NCI-H345 treated with DMSO at 0.1 percent for 48 hours (cell line): ENCODE measurements around the gene PPP4R3B.

Experiments
- DNase-seq: peaks from one replicate; lab custom pipeline; 2025; ENCODE audit not compliant: unreplicated experiment; lab: John Stamatoyannopoulos, UW

Gene PPP4R3B

DNA sequence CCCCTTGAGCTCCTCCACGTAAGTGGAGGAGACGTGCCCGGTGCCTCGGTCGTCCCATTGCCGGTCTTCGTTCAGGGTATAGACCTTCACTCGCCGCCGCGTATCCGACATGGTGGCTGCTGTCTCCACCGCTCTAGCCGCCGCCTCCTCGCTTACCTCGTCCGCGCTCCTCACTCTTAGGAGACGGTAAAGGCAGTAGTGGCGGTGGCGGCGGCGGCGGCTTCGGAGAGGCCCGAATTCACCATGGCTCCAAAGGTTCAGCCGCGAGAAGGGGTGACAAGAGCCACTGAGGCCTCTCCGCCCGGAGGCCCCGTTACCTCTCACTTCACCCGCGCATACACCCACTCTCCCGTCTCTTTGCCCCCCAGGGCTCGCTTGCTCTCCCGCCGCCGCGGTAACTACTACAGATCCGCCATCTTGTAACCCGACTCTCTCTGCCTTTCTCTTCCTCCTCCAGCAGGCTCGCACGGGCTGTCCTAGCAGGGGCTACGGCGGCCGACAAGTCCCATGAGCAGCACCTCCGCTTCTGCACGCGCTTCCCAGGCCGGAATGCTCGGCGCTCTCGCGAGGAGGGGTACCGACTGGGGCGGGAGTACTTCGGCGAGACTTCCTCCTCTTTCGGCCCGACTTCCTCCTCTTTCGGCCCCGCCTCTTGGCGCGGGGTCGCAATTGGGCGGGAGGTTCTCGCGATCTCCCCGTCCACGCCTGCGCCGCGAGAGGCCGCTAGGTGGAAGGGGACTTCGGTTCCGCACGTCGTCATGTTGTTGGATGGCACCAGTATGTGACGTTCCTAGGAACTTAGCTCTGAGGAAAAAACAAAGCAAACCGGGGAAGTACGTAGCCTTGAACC lies at the start of gene PPP4R3B:
PPP4R3B (minus strand) TSS at position 448 of the 850 bp plus-strand sequence; CDS start at position 111, 337 bp downstream.
- DNase-seq, result peak; percentile 95

DNA sequence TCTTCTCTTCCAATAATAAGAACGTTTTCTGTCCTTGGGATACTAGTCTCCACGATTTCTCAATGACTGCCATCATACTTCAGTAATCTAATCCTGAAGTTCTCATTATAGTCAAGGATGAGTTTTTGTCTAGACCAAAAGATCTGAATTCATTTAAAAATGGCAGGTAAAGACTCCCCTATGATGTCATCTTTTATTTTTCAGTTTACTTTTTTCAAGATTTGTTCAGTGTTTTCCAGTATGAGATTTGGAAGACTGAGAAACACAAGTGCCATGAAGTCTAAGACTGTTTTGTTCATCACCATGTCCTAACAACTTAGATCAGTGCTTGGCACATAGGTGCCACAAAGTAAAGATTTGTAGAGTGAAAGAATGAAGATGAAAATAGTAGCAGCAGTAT lies 35.8 kb upstream of the PPP4R3B start:
- DNase-seq, result no peak

DNA sequence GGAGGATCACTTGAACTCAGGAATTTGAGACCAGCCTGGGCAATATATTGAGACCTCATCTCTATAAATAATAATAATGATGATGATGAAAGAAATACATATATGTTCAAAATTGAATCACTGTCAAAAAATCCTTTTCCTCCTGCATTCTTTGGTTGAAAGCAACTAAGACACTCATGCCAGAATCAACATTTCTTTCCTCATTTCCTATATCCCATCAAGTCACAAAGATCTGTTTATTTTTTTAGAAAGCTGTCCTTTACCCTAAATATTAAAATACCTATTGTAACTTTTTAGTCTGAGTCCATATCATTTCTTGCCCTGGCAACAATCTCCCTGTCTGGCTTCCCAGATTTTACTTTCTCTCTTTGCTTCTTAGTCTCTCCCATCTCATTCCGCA lies 31.8 kb upstream of the PPP4R3B start:
- DNase-seq, result no peak

DNA sequence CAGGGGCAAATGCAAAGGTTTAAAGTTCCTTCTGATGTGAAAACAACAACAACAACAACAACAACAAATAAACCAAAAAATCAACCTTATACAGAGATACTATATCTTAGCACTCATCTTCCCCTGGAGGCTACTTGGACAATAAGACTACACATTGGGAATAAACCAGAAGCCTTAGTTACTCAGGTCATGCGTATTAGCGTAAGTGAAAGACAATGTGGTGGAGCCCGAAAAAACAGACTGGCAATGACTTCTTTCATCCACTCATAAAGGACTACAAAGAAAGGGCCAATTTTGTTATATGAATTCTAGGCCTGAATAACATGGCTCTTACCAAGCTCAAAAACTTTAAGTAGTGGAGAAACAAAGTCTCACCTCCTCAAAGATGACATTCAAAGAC lies 19.4 kb upstream of the PPP4R3B start:
- no peak for DNase-seq

DNA sequence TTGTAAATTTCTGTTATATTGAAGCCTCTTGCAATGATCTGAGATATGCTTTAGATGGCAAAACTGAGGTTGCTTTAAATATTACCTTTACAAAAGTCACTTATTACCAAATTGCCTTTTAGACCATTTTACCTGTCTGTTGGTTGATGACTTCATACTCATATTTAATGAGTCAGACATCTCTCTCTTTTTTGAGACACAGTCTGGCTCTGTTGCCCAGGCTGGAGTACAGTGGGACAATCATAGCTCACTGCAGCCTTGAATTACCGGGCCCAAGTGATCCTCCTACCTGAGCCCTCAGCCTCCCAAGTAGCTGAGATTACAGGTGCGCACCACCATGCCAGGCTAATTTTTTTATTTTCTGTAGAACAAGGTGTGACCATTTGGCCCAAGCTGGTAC lies 11.5 kb upstream of the PPP4R3B start:
- DNase-seq, result no peak

DNA sequence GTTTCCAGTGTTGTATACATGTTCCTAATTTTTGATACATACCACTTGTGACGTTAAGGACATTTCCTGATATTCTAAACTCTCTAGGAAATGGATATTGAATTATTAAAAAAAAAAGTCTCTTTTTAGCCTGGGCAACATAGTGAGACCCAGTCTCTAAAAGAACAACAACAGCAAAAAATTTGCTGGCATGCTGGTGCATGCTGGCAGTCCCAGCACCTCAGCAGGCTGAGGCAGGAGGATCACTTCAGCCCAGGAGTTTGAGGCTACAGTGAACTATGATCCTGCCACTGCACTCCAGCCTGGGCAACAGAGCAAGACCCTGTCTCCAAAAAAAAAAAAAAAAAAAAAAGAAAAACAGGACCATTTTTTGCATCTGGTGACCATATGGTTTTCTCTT lies 10.5 kb upstream of the PPP4R3B start:
- DNase-seq, result no peak

DNA sequence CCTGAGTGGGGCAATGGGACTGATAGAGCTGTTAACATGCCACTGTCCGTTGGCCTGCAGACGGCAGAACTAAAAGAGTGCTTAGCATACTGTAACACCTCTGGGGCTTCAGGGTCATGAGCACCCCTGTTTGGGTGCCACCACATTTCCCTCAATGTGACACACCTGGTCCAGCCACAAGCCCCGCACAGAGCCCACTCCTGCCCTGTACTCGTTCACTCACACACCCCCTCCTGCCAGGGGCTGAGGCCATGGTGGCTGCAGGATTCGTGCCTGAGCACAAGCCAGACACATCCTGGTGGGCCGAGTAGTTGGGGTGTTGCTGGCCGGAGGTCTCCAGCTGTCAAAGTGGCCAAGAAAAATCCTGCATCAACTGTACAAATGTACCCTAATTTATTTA lies 4.4 kb upstream of the PPP4R3B start:
- DNase-seq, result no peak

DNA sequence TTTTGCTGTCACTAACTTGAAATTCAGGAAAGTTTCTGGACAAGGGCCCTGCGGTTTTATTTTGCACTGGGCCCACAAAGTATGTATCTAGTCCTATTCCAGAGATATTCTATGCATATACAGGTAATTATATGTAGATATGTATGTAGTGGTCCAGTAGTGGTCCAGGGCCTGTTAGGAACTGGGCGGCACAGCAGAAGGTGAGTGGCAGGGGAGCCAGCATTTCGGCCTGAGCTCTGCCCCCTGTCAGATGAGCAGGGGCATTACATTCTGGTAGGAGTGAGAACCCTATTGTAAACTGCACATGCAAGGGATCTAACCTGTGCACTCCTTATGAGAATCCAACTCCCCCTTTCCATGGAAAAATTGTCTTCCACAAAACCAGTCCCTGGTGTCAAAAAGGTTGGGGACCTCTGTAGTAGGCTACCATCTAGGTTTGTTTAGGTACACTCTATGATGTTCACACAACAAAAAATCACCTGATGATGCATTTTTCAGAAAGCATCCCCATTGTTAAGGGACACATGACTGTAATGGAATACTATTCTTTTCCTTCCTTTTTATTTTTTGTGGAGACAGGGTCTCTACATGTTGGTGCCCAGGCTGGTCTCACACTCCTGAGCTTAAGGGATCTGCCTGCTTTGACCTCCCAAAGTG lies 2.8 kb upstream of the PPP4R3B start:
- no peak for DNase-seq

DNA sequence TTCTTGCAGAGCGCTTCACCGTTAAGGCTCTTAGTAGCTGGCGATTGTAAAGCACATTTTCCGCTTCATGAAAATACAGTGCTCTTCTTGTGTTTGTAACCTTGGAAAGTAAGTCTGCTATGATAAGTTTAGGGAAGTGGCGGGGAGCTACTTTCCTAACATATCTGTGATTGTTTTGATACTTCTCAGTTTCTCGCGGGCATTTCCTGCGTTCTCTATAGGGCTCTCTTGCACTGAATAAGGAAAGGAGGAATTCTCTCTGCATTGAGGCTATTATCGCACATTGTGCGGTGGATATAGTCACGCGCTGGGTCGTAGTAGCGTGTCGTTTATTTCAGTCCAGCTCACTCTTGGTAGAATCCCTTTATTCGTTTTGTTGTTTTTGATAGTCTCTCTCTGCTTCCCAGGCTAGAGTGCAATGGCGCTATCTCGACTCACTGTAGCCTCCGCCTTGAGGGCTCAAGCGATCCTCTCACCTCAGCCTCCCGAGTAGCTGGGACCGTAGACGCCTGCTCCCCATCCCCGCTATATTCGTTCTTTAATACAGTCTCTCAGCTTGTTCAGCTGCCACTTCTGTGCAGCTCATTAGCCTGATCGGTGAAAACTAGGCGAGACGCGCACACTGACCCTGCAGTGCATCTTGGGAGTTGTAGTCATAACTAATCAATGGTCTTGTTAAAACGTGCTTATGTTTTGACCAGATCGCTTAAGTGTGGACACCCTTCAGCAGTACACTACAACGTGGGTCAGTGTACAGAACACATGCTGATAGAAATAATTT lies 1.0 kb upstream of the PPP4R3B start:
- DNase-seq, result peak; percentile 22

DNA sequence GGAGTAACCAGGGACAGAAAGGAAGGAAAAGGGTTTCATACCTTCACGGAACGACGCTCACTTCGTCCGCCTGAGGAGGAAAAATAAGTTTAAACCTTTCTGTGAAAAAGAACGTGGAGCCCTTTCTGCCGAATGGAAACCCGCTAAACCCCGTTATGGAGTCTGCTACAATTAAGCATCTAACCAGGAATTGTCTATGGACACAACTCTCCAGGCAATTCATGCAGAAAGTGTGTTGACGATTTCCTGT lies 528 bp upstream of the PPP4R3B start:
- no peak for DNase-seq

DNA sequence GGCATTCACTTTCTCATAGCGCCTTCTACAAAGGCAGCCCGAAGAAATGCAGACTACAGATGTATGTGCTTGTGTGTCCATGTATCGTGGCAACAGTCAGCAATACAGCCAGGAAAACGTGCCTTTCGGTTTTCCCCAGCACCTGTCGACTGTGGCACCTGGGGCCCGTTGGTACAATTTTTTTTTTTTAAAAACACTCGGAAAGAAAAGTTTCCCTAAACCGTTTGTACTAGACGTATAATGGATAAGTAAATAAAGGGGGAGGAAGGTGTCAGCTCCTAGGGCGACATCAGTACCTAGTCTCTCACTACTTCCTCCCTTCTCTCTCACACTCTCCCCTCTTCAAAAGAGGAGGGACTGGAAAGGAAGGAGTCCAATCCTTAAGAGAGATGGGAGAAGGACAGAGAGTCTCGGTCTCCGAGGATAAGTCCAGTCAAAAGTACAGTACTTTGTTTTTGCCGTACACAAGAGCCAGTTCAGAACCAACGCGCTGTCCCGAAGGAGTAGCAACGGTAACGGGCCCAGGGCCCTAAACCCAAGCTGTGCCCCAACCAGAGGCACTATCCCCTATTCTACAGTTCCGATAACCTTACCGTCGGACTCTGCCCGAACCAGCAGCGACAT lies 759 bp downstream of the PPP4R3B start:
- DNase-seq, result peak; percentile 15

DNA sequence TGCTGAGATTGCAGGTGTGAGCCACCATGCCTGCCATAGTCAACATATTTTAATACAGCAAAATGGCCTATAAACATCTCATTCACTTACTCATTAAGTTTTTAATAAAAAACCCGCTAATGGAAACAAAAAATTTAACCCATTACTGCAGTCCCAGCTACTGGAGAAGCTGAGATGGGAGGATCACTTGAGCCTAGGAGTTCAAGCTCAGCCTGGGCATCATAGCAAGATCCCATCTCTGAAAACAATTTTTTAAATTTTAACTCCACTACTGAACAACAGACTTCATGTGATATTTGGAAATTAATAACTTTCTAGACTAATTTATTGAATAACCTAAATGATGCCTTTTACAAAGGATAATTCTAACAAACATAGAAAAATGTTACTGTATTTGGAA lies 5.4 kb downstream of the PPP4R3B start:
- DNase-seq, result no peak

DNA sequence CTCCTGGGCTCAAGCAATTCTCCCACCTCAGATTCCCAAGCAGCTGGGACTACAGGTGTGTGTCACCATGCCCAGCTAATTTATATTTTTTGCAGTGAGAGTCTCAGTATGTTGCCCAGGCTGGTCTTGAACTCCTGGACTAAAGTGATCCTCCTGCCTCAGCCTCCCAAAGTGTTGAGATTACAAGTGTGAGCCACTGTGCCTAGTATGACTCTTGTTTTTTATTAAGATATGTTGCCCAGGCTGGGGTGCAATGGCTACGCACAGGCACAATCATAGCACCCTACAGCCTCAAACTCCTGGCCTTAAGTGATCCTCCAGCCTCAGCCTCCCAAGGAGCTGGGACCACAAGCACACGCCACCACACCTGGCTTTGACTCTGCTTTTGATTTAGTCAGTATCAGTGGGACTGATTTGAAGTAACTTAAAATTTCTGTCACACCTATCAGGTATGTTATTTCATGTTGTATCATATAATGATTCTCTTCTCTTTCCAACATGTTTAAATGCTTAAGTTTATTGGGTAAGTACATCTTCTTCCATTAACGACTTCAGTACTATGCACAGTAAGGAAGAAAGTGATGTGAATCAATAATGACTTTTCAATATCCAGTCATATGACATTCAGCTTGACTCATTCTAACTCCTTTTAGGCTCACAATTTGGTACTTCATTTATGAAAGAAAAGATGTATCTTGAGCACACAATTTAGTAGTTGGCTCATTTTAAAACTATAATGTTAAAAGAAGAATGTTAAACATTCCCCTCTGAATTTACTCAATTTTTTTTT lies 6.3 kb downstream of the PPP4R3B start:
- no peak for DNase-seq

DNA sequence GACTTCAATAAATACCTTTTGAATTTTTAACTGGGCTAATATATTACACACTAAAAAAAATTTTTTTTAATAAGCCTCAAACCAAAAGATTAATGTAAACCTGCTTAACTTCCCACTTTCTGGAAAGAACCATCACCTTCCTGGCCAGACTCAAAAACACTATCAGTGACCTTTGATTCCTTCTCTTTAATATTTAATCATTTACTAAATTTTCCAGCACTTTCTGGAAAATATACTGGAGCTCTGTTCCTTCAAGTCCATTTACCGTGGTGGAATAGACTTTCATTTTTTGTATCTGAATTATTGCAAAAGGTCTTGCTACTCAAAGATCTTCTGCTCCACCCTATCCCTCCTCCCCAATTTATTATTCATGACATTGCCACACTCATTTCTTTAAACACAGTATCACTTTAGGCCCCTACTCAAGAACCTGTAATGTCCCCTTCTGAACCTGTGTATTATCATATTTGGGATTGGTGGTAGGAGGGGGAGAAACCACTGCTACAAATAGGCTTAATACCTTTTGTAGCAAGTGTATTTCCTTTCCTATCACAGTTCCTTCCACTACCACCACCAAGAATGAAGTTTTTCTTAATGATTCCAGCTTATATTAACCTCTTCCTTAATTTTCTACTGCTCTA lies 7.4 kb downstream of the PPP4R3B start:
- no peak for DNase-seq

DNA sequence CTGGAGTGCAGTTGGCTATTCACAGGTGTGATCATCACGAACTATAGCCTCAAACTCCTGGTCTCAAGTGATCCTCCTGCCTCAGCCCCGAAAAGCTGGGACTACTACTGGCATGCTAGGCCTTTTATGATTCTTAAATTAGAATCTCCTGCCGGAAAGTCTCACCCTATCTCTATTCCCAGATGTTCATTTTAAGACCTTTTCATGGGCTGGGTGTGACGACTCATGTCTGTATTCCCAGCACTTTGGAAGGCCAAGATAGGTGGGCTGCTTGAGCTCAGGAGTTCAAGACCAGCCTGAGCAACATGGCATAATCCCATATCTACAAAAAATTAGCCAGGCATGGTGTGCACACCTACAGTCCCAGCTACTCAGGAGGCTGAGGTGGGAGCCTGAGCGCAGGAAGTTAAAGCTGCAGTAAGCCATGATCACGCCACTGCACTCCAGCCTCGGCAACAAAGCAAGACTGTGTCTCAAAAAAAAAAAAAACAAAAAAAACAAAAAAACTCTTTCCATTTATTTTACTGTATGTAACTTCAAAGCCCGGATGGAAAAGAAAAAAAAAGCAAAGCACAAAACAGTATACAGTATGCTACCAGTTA lies 8.1 kb downstream of the PPP4R3B start:
- DNase-seq, result no peak

DNA sequence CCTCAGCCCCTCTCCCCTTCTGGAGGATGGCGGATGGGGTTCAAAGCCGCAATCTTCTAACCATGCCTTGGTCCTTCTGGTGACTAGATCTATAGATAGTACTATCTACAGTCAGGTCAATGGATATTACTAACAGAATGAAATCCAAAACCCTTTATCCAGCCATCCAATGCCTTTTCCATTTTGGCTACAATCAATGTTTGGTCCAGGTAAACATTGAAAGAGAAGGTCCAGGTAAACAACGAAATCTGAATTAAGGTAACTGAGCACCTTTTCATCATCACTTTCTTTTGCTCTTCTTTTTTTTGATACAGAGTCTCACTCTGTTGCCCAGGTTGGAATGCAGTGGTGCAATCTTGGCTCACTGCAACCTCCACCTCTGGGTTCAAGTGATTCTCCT lies 9.7 kb downstream of the PPP4R3B start:
- DNase-seq, result no peak

DNA sequence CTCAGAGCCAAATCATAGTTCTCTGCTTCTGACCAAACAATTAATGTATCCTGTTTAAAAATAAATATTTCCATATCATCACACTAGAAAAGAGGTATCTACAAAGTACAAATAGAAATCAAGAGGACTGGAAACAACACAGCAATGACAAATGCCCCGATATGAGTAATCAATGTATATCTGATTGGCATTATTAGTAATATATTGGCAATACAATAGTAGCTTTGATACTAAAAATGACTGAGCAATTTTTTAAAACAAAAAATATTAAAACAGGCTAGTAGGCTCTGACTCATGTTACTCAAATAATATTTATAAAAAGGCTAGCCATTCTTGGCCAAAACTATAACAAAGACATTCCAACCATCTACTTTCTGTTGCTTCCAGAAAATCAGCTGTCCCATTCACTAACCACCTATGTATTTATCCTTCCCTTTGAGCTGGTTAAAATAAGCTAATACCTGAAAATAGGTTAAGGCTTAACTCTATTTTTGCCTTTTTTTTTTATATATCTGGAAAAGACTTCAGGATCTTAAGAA lies 13.3 kb downstream of the PPP4R3B start:
- DNase-seq, result no peak

DNA sequence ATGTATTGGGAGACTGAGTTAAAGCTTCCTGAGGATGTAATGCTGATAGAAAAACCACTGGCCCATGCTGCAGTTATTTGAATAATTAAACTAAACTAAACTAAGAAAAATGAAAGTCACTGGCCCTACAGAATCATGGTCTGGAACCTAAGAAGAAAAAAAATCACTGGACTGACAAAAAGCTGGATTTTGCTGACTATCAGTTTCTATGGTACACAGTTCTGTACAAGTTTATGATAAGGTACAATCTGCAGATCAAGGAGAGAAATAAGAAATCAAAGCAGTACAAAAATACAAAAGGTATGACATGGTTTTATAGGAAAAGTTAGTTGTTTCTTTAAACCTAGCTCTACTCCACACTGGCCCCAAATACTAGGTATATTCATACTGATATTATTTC lies 15.6 kb downstream of the PPP4R3B start:
- no peak for DNase-seq

DNA sequence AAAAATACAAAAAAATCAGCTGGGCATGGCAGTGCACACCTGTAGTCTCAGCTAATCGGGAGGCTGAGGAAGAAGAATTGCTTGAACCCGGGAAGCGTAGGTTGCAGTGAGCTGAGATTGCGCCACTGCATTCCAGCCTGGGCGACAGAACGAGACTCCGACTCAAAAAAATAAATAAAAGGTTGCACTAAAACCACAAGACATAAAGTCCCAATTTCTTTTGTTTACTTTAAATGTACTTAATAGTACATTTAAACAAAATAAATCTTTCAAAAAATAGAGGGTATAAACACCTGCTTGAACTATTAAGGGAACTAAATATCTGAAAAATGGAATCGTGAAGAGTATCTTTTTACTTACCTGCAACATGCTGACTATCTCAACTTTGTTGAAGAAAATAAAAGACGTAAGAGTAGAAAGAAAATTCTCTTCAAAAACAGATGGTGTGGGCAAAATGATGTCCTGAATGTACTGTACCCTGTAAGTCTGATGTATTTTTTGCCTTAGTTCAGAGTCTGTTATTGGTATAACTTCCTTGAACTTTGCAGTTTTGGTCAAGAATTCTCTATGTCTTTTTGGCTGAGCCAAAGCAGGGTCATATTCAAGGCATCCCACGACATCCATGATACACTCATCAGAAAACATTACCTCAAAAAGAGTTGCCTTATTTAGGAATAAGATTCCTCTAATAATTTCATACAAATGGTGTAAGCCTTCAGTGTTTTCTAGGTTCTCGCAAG lies 19.2 kb downstream of the PPP4R3B start:
- DNase-seq, result no peak
